Hepatocyte (in vitro differentiated cells): Measurements from ENCODE around the gene POLR3H. TPM values are rescaled to one million over a fixed set of nuclear protein-coding genes. Genes with fewer than 3 reads are reported as not detected.
A peak's percentile ranks its signal among the peaks of the same experiment; 100 is the strongest.

ENCODE experiments used
- DNase-seq: peaks from one replicate; pipeline ENCODE4 v3.0.0-alpha.2; 2016; ENCODE audit warnings: low spot score
- H2AFZ ChIP-seq: fragments of 200-600 bp; sonication (generic); 2 replicates; pipeline ENCODE4 v1.6.0; 2016; ENCODE audit warnings: antibody characterized with exemption, mild to moderate bottlenecking
- H3K27ac ChIP-seq: fragments of 200-600 bp; sonication (generic); 2 replicates; pipeline ENCODE4 v1.5.1; 2016; ENCODE audit warnings: mild to moderate bottlenecking
- H3K27me3 ChIP-seq: fragments of 200-600 bp; sonication (generic); 2 replicates; pipeline ENCODE4 v1.6.1; 2016
- H3K36me3 ChIP-seq: fragments of 200-600 bp; sonication (generic); replicated peaks from 2 replicates; pipeline ENCODE4 v1.5.1; 2016; ENCODE audit warnings: low read depth; ENCODE audit not compliant: insufficient read depth
- H3K4me1 ChIP-seq: fragments of 200-600 bp; sonication (generic); 2 replicates; pipeline ENCODE4 v1.5.1; 2016; ENCODE audit warnings: mild to moderate bottlenecking, moderate library complexity; ENCODE audit not compliant: insufficient read depth
- H3K4me2 ChIP-seq: fragments of 200-600 bp; sonication (generic); 2 replicates; pipeline ENCODE4 v1.6.0; 2016
- H3K4me3 ChIP-seq: fragments of 200-600 bp; sonication (generic); 2 replicates; pipeline ENCODE4 v1.5.1; 2016; ENCODE audit warnings: mild to moderate bottlenecking
- H3K79me2 ChIP-seq: fragments of 200-600 bp; sonication (generic); 2 replicates; pipeline ENCODE4 v1.6.0; 2017; ENCODE audit warnings: mild to moderate bottlenecking
- H3K9me2 ChIP-seq: fragments of 200-600 bp; sonication (generic); replicated peaks from 2 replicates; pipeline ENCODE4 v1.6.0; 2017; ENCODE audit warnings: mild to moderate bottlenecking; ENCODE audit not compliant: insufficient read depth
- H3K9me3 ChIP-seq: fragments of 200-600 bp; sonication (generic); 2 replicates; pipeline ENCODE4 v1.5.1; 2016; ENCODE audit warnings: low read depth, mild to moderate bottlenecking
- H4K20me1 ChIP-seq: fragments of 200-600 bp; sonication (generic); 2 replicates; pipeline ENCODE4 v1.6.0; 2016; ENCODE audit warnings: mild to moderate bottlenecking; ENCODE audit not compliant: insufficient read depth, poor library complexity, severe bottlenecking
- EZH2 ChIP-seq: fragments of 200-600 bp; sonication (generic); IDR thresholded peaks from 2 replicates; pipeline ENCODE4 v1.6.1; 2016; ENCODE audit warnings: antibody characterized with exemption, mild to moderate bottlenecking, borderline replicate concordance
- EZH2phosphoT487 ChIP-seq: fragments of 200-600 bp; sonication (generic); IDR thresholded peaks from one replicate; pipeline ENCODE4 v1.6.1; 2018; ENCODE audit warnings: antibody characterized with exemption, mild to moderate bottlenecking, low read depth, moderate library complexity; ENCODE audit not compliant: unreplicated experiment, severe bottlenecking
- WGBS: methylation state at CpG from one replicate; pipeline ENCODE4 v1.1.6; 2016; ENCODE audit warnings: low lambda C conversion rate; ENCODE audit errors: missing lambda C conversion rate; 5-methylcytosine and 5-hydroxymethylcytosine counted together
- polyA plus RNA-seq: library from polyadenylated mRNA; unstranded; fragments of >200 nt; fragmentation: Nextera tagmentation; extraction: Ambion mirVana; gene quantifications from 2 replicates; pipeline ENCODE4 v1.2.1, GENCODE V29; 2016
- total RNA-seq: library from RNA; depleted of rRNA; stranded (reverse); fragments of >200 nt; gene quantifications from 2 replicates; pipeline ENCODE4 v1.2.3, GENCODE V29; 2014
- TF ChIP-seq, protein P1 (sequence below): fragments of 200-600 bp; sonication (generic); IDR thresholded peaks from 2 replicates; pipeline ENCODE4 v1.5.1; 2016; ENCODE audit warnings: antibody characterized with exemption, mild to moderate bottlenecking; ENCODE audit not compliant: poor library complexity

The POLR3H gene
- total and polyA plus RNA-seq, 2 experiments from 2014 or later: 14.5 to 41.1 TPM

GRCh38 chr22:41526226-41526829, 17.9 kb downstream of the POLR3H start:
- H3K9me2 ChIP-seq: no peaks in the 10 kb centered on the region
- H3K27me3 ChIP-seq: no peaks in the 10 kb centered on the region
- H3K36me3 ChIP-seq: no peaks in the 10 kb centered on the region
- no peak overlapping the region for H2AFZ ChIP-seq
- H3K4me1 ChIP-seq: no peaks in the 10 kb centered on the region
- TF ChIP-seq, protein P1, sequence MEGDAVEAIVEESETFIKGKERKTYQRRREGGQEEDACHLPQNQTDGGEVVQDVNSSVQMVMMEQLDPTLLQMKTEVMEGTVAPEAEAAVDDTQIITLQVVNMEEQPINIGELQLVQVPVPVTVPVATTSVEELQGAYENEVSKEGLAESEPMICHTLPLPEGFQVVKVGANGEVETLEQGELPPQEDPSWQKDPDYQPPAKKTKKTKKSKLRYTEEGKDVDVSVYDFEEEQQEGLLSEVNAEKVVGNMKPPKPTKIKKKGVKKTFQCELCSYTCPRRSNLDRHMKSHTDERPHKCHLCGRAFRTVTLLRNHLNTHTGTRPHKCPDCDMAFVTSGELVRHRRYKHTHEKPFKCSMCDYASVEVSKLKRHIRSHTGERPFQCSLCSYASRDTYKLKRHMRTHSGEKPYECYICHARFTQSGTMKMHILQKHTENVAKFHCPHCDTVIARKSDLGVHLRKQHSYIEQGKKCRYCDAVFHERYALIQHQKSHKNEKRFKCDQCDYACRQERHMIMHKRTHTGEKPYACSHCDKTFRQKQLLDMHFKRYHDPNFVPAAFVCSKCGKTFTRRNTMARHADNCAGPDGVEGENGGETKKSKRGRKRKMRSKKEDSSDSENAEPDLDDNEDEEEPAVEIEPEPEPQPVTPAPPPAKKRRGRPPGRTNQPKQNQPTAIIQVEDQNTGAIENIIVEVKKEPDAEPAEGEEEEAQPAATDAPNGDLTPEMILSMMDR: no peak
- TF ChIP-seq EZH2phosphoT487 (no peak), EZH2 (no peak)
- H4K20me1 ChIP-seq: no peaks in the 10 kb centered on the region
- no peak overlapping the region for H3K4me2 ChIP-seq
- no peaks in the 10 kb centered on the region for H3K9me3 ChIP-seq
- H3K4me3 ChIP-seq: no peak overlapping the region
- no peaks in the 10 kb centered on the region for H3K79me2 ChIP-seq
- H3K27ac ChIP-seq: peak overlapping the region; percentile 14
- WGBS: 82% methylated on average over 12 of the region's 12 CpGs
- no peak for DNase-seq

GRCh38 chr22:41525450-41526225, 18.6 kb downstream of the POLR3H start:
- H2AFZ ChIP-seq: no peak overlapping the region
- no peak for TF ChIP-seq EZH2phosphoT487
- TF ChIP-seq, protein P1: no peak
- no peaks in the 10 kb centered on the region for H3K9me3 ChIP-seq
- no peaks in the 10 kb centered on the region for H3K36me3 ChIP-seq
- no peaks in the 10 kb centered on the region for H3K27me3 ChIP-seq
- 87% methylated on average over 13 of the region's 13 CpGs for WGBS
- no peaks in the 10 kb centered on the region for H3K4me1 ChIP-seq
- no peaks in the 10 kb centered on the region for H3K79me2 ChIP-seq
- DNase-seq: no peak
- peak overlapping the region; percentile 14 for H3K27ac ChIP-seq
- H3K9me2 ChIP-seq: no peaks in the 10 kb centered on the region
- H3K4me3 ChIP-seq: no peak overlapping the region
- H4K20me1 ChIP-seq: no peaks in the 10 kb centered on the region
- H3K4me2 ChIP-seq: no peak overlapping the region

GRCh38 chr22:41524809-41525449, 19.3 kb downstream of the POLR3H start:
- no peaks in the 10 kb centered on the region for H3K9me3 ChIP-seq
- H3K4me3 ChIP-seq: no peak overlapping the region
- H3K27me3 ChIP-seq: no peaks in the 10 kb centered on the region
- H2AFZ ChIP-seq: no peak overlapping the region
- no peaks in the 10 kb centered on the region for H3K9me2 ChIP-seq
- no peaks in the 10 kb centered on the region for H4K20me1 ChIP-seq
- TF ChIP-seq, protein P1: no peak
- TF ChIP-seq EZH2 (no peak), EZH2phosphoT487 (no peak)
- H3K36me3 ChIP-seq: no peaks in the 10 kb centered on the region
- 91% methylated on average over 17 of the region's 17 CpGs for WGBS
- no peaks in the 10 kb centered on the region for H3K79me2 ChIP-seq
- H3K4me1 ChIP-seq: no peaks in the 10 kb centered on the region
- H3K4me2 ChIP-seq: no peak overlapping the region
- peak overlapping the region; percentile 12 for H3K27ac ChIP-seq
- DNase-seq: no peak
